ENCODE measurements around the gene DNAJB12. TPM values are rescaled to one million over a fixed set of nuclear protein-coding genes. Genes with fewer than 3 reads are reported as not detected.

Gene DNAJB12
- total RNA-seq, 1 experiment from 2014 or later = 27.6 TPM

GRCh38 chr10:72337039-72337629, 17.6 kb downstream of the DNAJB12 start:
- H2BK15ac ChIP-seq (ENCODE audit: low read depth, low read length) = no peak overlapping the region
- no peak overlapping the region for H2BK5ac ChIP-seq (ENCODE audit: insufficient read length, low read length)
- no peaks in the 10 kb centered on the region; the same call in 1 of the 2 replicates for H3K4me1 ChIP-seq (ENCODE audit: insufficient read depth, low read length)
- H3K18ac ChIP-seq (ENCODE audit: insufficient read length, low read depth, low read length) = no peak overlapping the region
- H4K8ac ChIP-seq (replicated peaks; ENCODE audit: insufficient read length, low read depth, low read length) = no peak overlapping the region
- no peak overlapping the region for H3K23ac ChIP-seq (ENCODE audit: insufficient read length, low read depth, low read length)
- no peak overlapping the region for H2AK5ac ChIP-seq (ENCODE audit: insufficient read length, low read length)
- no peak overlapping the region for H3K4me2 ChIP-seq (ENCODE audit: insufficient read depth, insufficient read length, low read length)
- H3K79me2 ChIP-seq (ENCODE audit: insufficient read depth, low read length) = no peaks in the 10 kb centered on the region
- no peaks in the 10 kb centered on the region for H3K9me3 ChIP-seq (ENCODE audit: control insufficient read depth, low read depth, low read length)
- no peak overlapping the region for H3T11ph ChIP-seq (ENCODE audit: low read length)
- no peak overlapping the region for H2BK12ac ChIP-seq (ENCODE audit: insufficient read length, low read depth, low read length)
- H3K56ac ChIP-seq (ENCODE audit: insufficient read length, low read depth, low read length) = no peak overlapping the region
- peak; percentile 73 for DNase-seq
- 0 out of 7 replicates have a peak overlapping the region, but pooled peaks of 1 of the 3 experiments have one; percentile 52 for H3K27ac Mint-ChIP-seq
- H3K9ac ChIP-seq (ENCODE audit: extremely low read depth, insufficient read length, low read length) = no peak overlapping the region
- no peak overlapping the region for H4K91ac ChIP-seq (ENCODE audit: insufficient read length, low read depth, low read length)
- no peak overlapping the region for H3K14ac ChIP-seq (ENCODE audit: insufficient read depth, low read length)
- H2AFZ ChIP-seq (ENCODE audit: low read length) = no peak overlapping the region
- no peaks in the 10 kb centered on the region for H3K9me3 Mint-ChIP-seq
- peaks cover 8 to 66% (median 18%) of the 10 kb centered on the region in 3 experiments for H3K36me3 Mint-ChIP-seq (ENCODE audit: insufficient read depth in 1 of 3, low read depth in 3 of 3)
- H2BK120ac ChIP-seq (ENCODE audit: low read depth, low read length, poor library complexity, severe bottlenecking) = no peak overlapping the region
- no CpG with 5 or more reads among the region's 5 CpGs for WGBS (ENCODE audit: extremely low coverage, insufficient read length, low lambda C conversion rate)
- no peaks in the 10 kb centered on the region for H3K27me3 ChIP-seq (ENCODE audit: insufficient read depth, low read length)
- H3K4me3 Mint-ChIP-seq = no peak overlapping the region
- no peak overlapping the region for H3K27ac ChIP-seq (ENCODE audit: insufficient read length, low read depth, low read length)
- H4K5ac ChIP-seq (ENCODE audit: insufficient read length, low read depth, low read length) = no peak overlapping the region
- no peaks in the 10 kb centered on the region for H3K23me2 ChIP-seq (ENCODE audit: insufficient read length, low read depth, low read length, poor library complexity, severe bottlenecking)
- H3K79me1 ChIP-seq (ENCODE audit: insufficient read depth, low read depth, low read length, poor library complexity, severe bottlenecking) = no peaks in the 10 kb centered on the region
- no peak overlapping the region for H2BK20ac ChIP-seq (ENCODE audit: low read depth, low read length, poor library complexity, severe bottlenecking)
- peaks cover 18 to 26% of the 10 kb centered on the region in 2 experiments for H3K4me1 Mint-ChIP-seq
- no peak overlapping the region for H3K4ac ChIP-seq (ENCODE audit: low read depth, low read length)
- peak; percentile 94 for TF ChIP-seq CTCF (conservative IDR thresholded peaks at IDR 0.05)
- no peaks in the 10 kb centered on the region for H3K27me3 Mint-ChIP-seq (ENCODE audit: low read depth)
- no peaks in the 10 kb centered on the region for H4K20me1 ChIP-seq (ENCODE audit: control insufficient read depth, insufficient read depth, insufficient read length)
